ENCODE results near the gene TSPAN9.
A peak's percentile ranks its signal among the peaks of the same experiment; 100 is the strongest.

Gene TSPAN9

GRCh38 chr12:3124917-3125316, 47.7 kb downstream of the TSPAN9 start:
- no peak for DNase-seq (ENCODE audit: low spot score)

GRCh38 chr12:3125674-3126073, 48.5 kb downstream of the TSPAN9 start:
- no peak for DNase-seq (ENCODE audit: low spot score)

GRCh38 chr12:3127832-3128231, 50.7 kb downstream of the TSPAN9 start:
- no peak for DNase-seq (ENCODE audit: low spot score)

GRCh38 chr12:3128498-3129293, 51.5 kb downstream of the TSPAN9 start:
- DNase-seq (ENCODE audit: low spot score): no peak

- no peak for DNase-seq (ENCODE audit: low spot score)
Measured at GRCh38 chr12:3129301-3130056, 52.3 kb downstream of the TSPAN9 start.

- no peak for DNase-seq (ENCODE audit: low spot score)
Measured at GRCh38 chr12:3130057-3130830, 53.1 kb downstream of the TSPAN9 start.

GRCh38 chr12:3131129-3131528, 54.0 kb downstream of the TSPAN9 start:
- no peak for DNase-seq (ENCODE audit: low spot score)

- DNase-seq (ENCODE audit: low spot score): no peak
Measured at GRCh38 chr12:3132636-3133404, 55.6 kb downstream of the TSPAN9 start.

GRCh38 chr12:3133405-3133783, 56.2 kb downstream of the TSPAN9 start:
- DNase-seq (ENCODE audit: low spot score): no peak

- no peak for DNase-seq (ENCODE audit: low spot score)
Measured at GRCh38 chr12:3134126-3134525, 56.9 kb downstream of the TSPAN9 start.

GRCh38 chr12:3134526-3135135, 57.5 kb downstream of the TSPAN9 start:
- no peak for DNase-seq (ENCODE audit: low spot score)

- DNase-seq (ENCODE audit: low spot score): peak; percentile 65
Measured at GRCh38 chr12:3135522-3136461, 58.6 kb downstream of the TSPAN9 start.

GRCh38 chr12:3136641-3137267, 59.6 kb downstream of the TSPAN9 start:
- DNase-seq (ENCODE audit: low spot score): no peak

- no peak for DNase-seq (ENCODE audit: low spot score)
Measured at GRCh38 chr12:3137268-3137781, 60.1 kb downstream of the TSPAN9 start.

GRCh38 chr12:3137814-3138445, 60.8 kb downstream of the TSPAN9 start:
- no peak for DNase-seq (ENCODE audit: low spot score)

- DNase-seq (ENCODE audit: low spot score): no peak
Measured at GRCh38 chr12:3138941-3139511, 61.8 kb downstream of the TSPAN9 start.

GRCh38 chr12:3139760-3140159, 62.6 kb downstream of the TSPAN9 start:
- DNase-seq (ENCODE audit: low spot score): no peak

GRCh38 chr12:3140284-3140683, 63.1 kb downstream of the TSPAN9 start:
- no peak for DNase-seq (ENCODE audit: low spot score)
